ENCODE data around the gene OR10T2. TPM values are rescaled to one million over a fixed set of nuclear protein-coding genes. Genes with fewer than 3 reads are reported as not detected.
"Not testable (repeated sequence)": the region's sequence is repeated elsewhere in the genome, so short reads cannot be mapped to it uniquely, and the experiment has no call there.

The OR10T2 gene
- total and polyA plus RNA-seq, 4 donors, result not detected

GRCh38 chr1:158362482-158362881 is 36.8 kb downstream of the OR10T2 start:
- no peaks in the 10 kb centered on the region for H3K9me3 ChIP-seq (ENCODE audit: control insufficient read depth, insufficient read depth, low read length)
- 63% methylated on average over 1 of the region's 1 CpG for whole genome bisulfite sequencing (ENCODE audit: insufficient coverage)
- DNase-seq (ENCODE audit: low read depth in 4 of 6, low spot score in 6 of 6), result no peak
- no peaks in the 10 kb centered on the region for H3K4me1 ChIP-seq (ENCODE audit: control insufficient read depth, insufficient read depth, low read length)
- no peaks in the 10 kb centered on the region for H3K27me3 ChIP-seq (ENCODE audit: control insufficient read depth, insufficient read depth, low read length)
- no peak overlapping the region for H3K27ac ChIP-seq (ENCODE audit: low read depth, low read length)
- H3K36me3 ChIP-seq (ENCODE audit: control insufficient read depth, insufficient read depth, low read length), result no peaks in the 10 kb centered on the region
- no peak overlapping the region for H3K4me3 ChIP-seq (ENCODE audit: low read depth, low read length)

DNA sequence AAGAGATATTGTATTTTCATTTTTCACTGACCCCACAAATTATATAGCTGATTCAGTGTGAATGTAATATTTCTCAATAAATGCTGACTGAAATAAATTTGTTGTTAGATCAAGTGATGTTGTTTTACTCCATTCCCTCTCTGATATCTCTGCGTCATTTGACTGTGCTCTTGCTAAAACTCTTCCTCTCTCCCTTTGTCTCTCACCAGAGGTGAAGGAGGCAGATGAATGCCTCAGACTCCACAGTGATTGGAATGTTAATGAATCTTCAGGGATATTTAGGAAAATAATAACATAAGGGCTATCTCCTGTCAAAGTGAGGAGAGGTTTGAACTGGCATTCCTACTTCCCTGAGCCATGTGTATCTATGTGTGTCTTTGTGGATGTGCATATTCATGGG is 41.8 kb downstream of the OR10T2 start:
- no CpG with 5 or more reads among the region's 1 CpG for WGBS (ENCODE audit: insufficient coverage)
- DNase-seq (ENCODE audit: low read depth in 4 of 6, low spot score in 6 of 6), result no peak
- Histone ChIP-seq H3K27me3 (ENCODE audit: control insufficient read depth, insufficient read depth, low read length) (no peaks in the 10 kb centered on the region), H3K36me3 (ENCODE audit: control insufficient read depth, insufficient read depth, low read length) (no peaks in the 10 kb centered on the region), H3K4me1 (ENCODE audit: control insufficient read depth, insufficient read depth, low read length) (no peaks in the 10 kb centered on the region), H3K9me3 (ENCODE audit: control insufficient read depth, insufficient read depth, low read length) (no peaks in the 10 kb centered on the region), H3K27ac (ENCODE audit: low read depth, low read length) (no peak overlapping the region), H3K4me3 (ENCODE audit: low read depth, low read length) (no peak overlapping the region)

GRCh38 chr1:158356616-158357015 is 42.6 kb downstream of the OR10T2 start:
- Histone ChIP-seq H3K9me3 (ENCODE audit: control insufficient read depth, insufficient read depth, low read length) (no peaks in the 10 kb centered on the region), H3K4me1 (ENCODE audit: control insufficient read depth, insufficient read depth, low read length) (no peaks in the 10 kb centered on the region), H3K4me3 (ENCODE audit: low read depth, low read length) (no peak overlapping the region), H3K27me3 (ENCODE audit: control insufficient read depth, insufficient read depth, low read length) (no peaks in the 10 kb centered on the region), H3K36me3 (ENCODE audit: control insufficient read depth, insufficient read depth, low read length) (no peaks in the 10 kb centered on the region), H3K27ac (ENCODE audit: low read depth, low read length) (no peak overlapping the region)
- WGBS (ENCODE audit: insufficient coverage), result no CpG with 5 or more reads among the region's 3 CpGs
- DNase-seq (ENCODE audit: low read depth in 4 of 6, low spot score in 6 of 6), result no peak

DNA sequence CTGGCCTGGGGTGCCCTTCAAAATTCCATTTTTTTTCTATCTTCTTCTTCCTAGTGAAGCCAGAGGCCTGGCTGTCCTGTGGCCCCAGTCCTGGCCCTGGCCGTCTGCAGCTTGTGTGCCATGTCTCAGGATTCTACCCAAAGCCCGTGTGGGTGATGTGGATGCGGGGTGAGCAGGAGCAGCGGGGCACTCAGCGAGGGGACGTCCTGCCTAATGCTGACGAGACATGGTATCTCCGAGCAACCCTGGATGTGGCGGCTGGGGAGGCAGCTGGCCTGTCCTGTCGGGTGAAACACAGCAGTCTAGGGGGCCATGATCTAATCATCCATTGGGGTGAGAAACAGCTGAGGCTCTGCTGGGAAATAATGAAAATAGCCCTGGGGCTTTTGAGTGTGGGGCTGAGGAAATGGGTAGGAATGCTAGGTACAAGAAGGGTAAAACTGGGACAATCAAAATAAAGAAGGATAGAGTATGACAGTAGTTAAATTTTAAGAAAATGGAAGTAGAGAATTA is 43.4 kb downstream of the OR10T2 start:
- 86% methylated on average over 10 of the region's 10 CpGs for whole genome bisulfite sequencing (ENCODE audit: insufficient coverage)
- DNase-seq (ENCODE audit: low read depth in 4 of 6, low spot score in 6 of 6), result no peak
- Histone ChIP-seq H3K4me3 (ENCODE audit: low read depth, low read length) (no peak overlapping the region), H3K4me1 (ENCODE audit: control insufficient read depth, insufficient read depth, low read length) (no peaks in the 10 kb centered on the region), H3K27me3 (ENCODE audit: control insufficient read depth, insufficient read depth, low read length) (no peaks in the 10 kb centered on the region), H3K36me3 (ENCODE audit: control insufficient read depth, insufficient read depth, low read length) (no peaks in the 10 kb centered on the region), H3K27ac (ENCODE audit: low read depth, low read length) (no peak overlapping the region), H3K9me3 (ENCODE audit: control insufficient read depth, insufficient read depth, low read length) (no peaks in the 10 kb centered on the region)

- no peak overlapping the region for H3K27ac ChIP-seq (ENCODE audit: low read depth, low read length)
- 70% methylated on average over 2 of the region's 2 CpGs for WGBS (ENCODE audit: insufficient coverage)
- H3K36me3 ChIP-seq (ENCODE audit: control insufficient read depth, insufficient read depth, low read length), result no peaks in the 10 kb centered on the region
- no peaks in the 10 kb centered on the region for H3K4me1 ChIP-seq (ENCODE audit: control insufficient read depth, insufficient read depth, low read length)
- H3K27me3 ChIP-seq (ENCODE audit: control insufficient read depth, insufficient read depth, low read length), result no peaks in the 10 kb centered on the region
- no peak for DNase-seq (ENCODE audit: low read depth in 4 of 6, low spot score in 6 of 6)
- H3K4me3 ChIP-seq (ENCODE audit: low read depth, low read length), result no peak overlapping the region
- H3K9me3 ChIP-seq (ENCODE audit: control insufficient read depth, insufficient read depth, low read length), result no peaks in the 10 kb centered on the region
Measured at GRCh38 chr1:158354255-158354654, 45.0 kb downstream of the OR10T2 start.

DNA sequence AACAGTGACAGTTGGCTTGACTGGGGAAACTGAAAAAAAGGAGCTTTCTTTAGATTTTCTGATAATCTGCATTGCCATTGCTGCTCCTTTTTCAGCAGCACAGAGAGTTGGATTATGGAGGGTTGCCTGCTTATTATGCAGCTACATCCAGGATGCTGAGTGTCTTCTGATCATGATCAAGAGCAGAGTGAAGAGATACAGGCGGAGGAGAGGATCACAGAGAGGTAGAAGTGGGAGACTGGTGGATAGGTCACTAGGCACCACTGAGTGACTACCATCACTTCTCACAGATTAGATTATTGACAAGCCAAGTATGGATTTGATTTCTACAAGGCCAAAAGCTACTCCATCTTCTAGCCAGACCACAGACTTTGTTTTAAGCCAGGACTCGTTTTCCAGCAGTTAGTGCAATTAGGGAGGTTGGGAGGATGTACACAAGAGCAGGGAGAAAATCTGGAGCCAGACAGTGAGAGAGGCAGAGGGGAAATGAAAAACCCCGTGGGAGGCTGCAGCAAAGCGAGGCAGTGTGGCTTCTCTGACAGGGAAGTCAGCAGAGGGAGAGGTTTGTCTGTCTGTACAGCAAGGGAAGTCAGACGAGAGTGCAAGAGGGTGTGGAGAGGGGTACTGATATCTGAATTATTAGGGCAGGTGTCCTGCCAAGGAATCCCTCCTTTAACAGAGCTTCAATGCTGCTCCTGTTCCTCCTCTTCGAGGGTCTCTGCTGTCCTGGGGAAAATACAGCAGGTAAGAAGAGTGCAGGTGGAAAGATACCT is 45.8 kb downstream of the OR10T2 start, which contains the start of gene CD1E:
CD1E (plus strand) TSS at position 592 of the 773 bp plus-strand sequence; CDS start at position 687, 95 bp downstream.
- Histone ChIP-seq H3K36me3 (ENCODE audit: control insufficient read depth, insufficient read depth, low read length) (no peaks in the 10 kb centered on the region), H3K27me3 (ENCODE audit: control insufficient read depth, insufficient read depth, low read length) (no peaks in the 10 kb centered on the region), H3K4me3 (ENCODE audit: low read depth, low read length) (no peak within 1 kb of the TSS), H3K9me3 (ENCODE audit: control insufficient read depth, insufficient read depth, low read length) (no peaks in the 10 kb centered on the region), H3K4me1 (ENCODE audit: control insufficient read depth, insufficient read depth, low read length) (no peaks in the 10 kb centered on the region), H3K27ac (ENCODE audit: low read depth, low read length) (no peak within 1 kb of the TSS)
- 42% methylated on average over 3 of the region's 6 CpGs for WGBS (ENCODE audit: insufficient coverage)
- DNase-seq (ENCODE audit: low read depth in 4 of 6, low spot score in 6 of 6), result no peak

DNA sequence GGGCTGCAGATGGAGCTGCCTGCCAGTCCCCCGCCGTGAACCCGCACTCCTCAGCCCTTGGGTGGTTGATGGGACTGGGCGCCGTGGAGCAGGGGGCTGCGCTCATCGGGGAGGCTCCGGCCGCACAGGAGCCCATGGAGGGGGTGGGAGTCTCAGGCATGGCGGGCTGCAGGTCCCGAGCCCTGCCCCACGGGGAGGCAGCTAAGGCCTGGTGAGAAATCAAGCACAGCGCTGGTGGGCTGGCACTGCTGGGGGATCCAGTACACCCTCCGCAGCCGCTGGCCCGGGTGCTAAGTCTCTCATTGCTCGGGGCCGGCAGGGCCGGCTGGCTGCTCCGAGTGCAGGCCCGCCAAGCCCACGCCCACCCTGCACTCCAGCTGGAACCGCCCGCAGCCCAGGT is 50.3 kb downstream of the OR10T2 start:
- WGBS (ENCODE audit: insufficient coverage), result 96% methylated on average over 17 of the region's 24 CpGs
- not testable (repeated sequence) for H3K9me3 ChIP-seq (ENCODE audit: control insufficient read depth, insufficient read depth, low read length)

More for the DNA sequence above, 50.3 kb downstream of the OR10T2 start:
- not testable (repeated sequence) for H3K27ac ChIP-seq (ENCODE audit: low read depth, low read length); H3K4me3 ChIP-seq (ENCODE audit: low read depth, low read length); DNase-seq (ENCODE audit: low read depth in 4 of 6, low spot score in 6 of 6); H3K27me3 ChIP-seq (ENCODE audit: control insufficient read depth, insufficient read depth, low read length); H3K36me3 ChIP-seq (ENCODE audit: control insufficient read depth, insufficient read depth, low read length); H3K4me1 ChIP-seq (ENCODE audit: control insufficient read depth, insufficient read depth, low read length)

Other genes starting within 250 kb of the OR10T2 start
- gene CD1D, start 218.6 kb downstream of the OR10T2 start, total RNA-seq, result 1 to 10 TPM in 1 of 2 donors, under 1 TPM in 1; 0.99 to 1.6 TPM
- under 1 TPM; 0.90 TPM for gene CD1D, start 218.6 kb downstream of the OR10T2 start, polyA plus RNA-seq (ENCODE audit: insufficient read length in 2 of 2)
- not detected for gene CD1A, start 145.0 kb downstream of the OR10T2 start, total RNA-seq
- not detected for gene CD1A, start 145.0 kb downstream of the OR10T2 start, polyA plus RNA-seq (ENCODE audit: insufficient read length in 2 of 2)
- gene CD1C, start 109.5 kb downstream of the OR10T2 start, total RNA-seq, result under 1 TPM in 1 of 2 donors, not detected in 1; 0.61 TPM
- under 1 TPM in 1 of 2 donors, not detected in 1; 0.24 TPM for gene CD1C, start 109.5 kb downstream of the OR10T2 start, polyA plus RNA-seq (ENCODE audit: insufficient read length in 2 of 2)
- not detected for gene CD1B, start 67.9 kb downstream of the OR10T2 start, total RNA-seq
- not detected for gene CD1B, start 67.9 kb downstream of the OR10T2 start, polyA plus RNA-seq (ENCODE audit: insufficient read length in 2 of 2)
- under 1 TPM; 0.10 to 0.17 TPM for gene CD1E, start 45.6 kb downstream of the OR10T2 start, total RNA-seq
- gene CD1E, start 45.6 kb downstream of the OR10T2 start, polyA plus RNA-seq (ENCODE audit: insufficient read length in 2 of 2), result not detected
- gene OR10K2, start 26.8 kb upstream of the OR10T2 start, total RNA-seq, result not detected
- gene OR10K2, start 26.8 kb upstream of the OR10T2 start, polyA plus RNA-seq (ENCODE audit: insufficient read length in 2 of 2), result not detected
- not detected for gene OR10K1, start 62.4 kb upstream of the OR10T2 start, total RNA-seq
- not detected for gene OR10K1, start 62.4 kb upstream of the OR10T2 start, polyA plus RNA-seq (ENCODE audit: insufficient read length in 2 of 2)
- gene OR10R2, start 72.8 kb upstream of the OR10T2 start, total RNA-seq, result not detected
- not detected for gene OR10R2, start 72.8 kb upstream of the OR10T2 start, polyA plus RNA-seq (ENCODE audit: insufficient read length in 2 of 2)
- gene OR6Y1, start 154.9 kb upstream of the OR10T2 start, total RNA-seq, result not detected
- not detected for gene OR6Y1, start 154.9 kb upstream of the OR10T2 start, polyA plus RNA-seq (ENCODE audit: insufficient read length in 2 of 2)
- not detected for gene OR6P1, start 171.1 kb upstream of the OR10T2 start, total RNA-seq
- gene OR6P1, start 171.1 kb upstream of the OR10T2 start, polyA plus RNA-seq (ENCODE audit: insufficient read length in 2 of 2), result not detected
- not detected for gene OR10X1, start 180.4 kb upstream of the OR10T2 start, total RNA-seq
- not detected for gene OR10X1, start 180.4 kb upstream of the OR10T2 start, polyA plus RNA-seq (ENCODE audit: insufficient read length in 2 of 2)
- gene OR10Z1, start 205.8 kb upstream of the OR10T2 start, total RNA-seq, result not detected
- gene OR10Z1, start 205.8 kb upstream of the OR10T2 start, polyA plus RNA-seq (ENCODE audit: insufficient read length in 2 of 2), result under 1 TPM; 0.03 to 0.08 TPM